Activated effector memory CD4-positive, alpha-beta T cell treated with anti-CD3 and anti-CD28 coated beads, Interleukin-2, amount 50 U/mL, for 16 hours (primary cell): ENCODE data around the gene THOP1.

Experiments used
- DNase-seq: peaks from one replicate; pipeline ENCODE4 v3.0.0-alpha.2; 2020

The THOP1 gene

GRCh38 chr19:2856457-2857050 is 71.3 kb downstream of the THOP1 start:
- no peak for DNase-seq

GRCh38 chr19:2858864-2859263 is 73.6 kb downstream of the THOP1 start:
- no peak for DNase-seq

- DNase-seq, result no peak
These were observed 78.5 kb downstream of the THOP1 start for GRCh38 chr19:2863816-2864215.
